Measurements from ENCODE around the gene CD72. TPM values are rescaled to one million over a fixed set of nuclear protein-coding genes. Genes with fewer than 3 reads are reported as not detected.

Gene CD72
- total RNA-seq, 1 experiment from 2014 or later = 0.95 TPM

DNA sequence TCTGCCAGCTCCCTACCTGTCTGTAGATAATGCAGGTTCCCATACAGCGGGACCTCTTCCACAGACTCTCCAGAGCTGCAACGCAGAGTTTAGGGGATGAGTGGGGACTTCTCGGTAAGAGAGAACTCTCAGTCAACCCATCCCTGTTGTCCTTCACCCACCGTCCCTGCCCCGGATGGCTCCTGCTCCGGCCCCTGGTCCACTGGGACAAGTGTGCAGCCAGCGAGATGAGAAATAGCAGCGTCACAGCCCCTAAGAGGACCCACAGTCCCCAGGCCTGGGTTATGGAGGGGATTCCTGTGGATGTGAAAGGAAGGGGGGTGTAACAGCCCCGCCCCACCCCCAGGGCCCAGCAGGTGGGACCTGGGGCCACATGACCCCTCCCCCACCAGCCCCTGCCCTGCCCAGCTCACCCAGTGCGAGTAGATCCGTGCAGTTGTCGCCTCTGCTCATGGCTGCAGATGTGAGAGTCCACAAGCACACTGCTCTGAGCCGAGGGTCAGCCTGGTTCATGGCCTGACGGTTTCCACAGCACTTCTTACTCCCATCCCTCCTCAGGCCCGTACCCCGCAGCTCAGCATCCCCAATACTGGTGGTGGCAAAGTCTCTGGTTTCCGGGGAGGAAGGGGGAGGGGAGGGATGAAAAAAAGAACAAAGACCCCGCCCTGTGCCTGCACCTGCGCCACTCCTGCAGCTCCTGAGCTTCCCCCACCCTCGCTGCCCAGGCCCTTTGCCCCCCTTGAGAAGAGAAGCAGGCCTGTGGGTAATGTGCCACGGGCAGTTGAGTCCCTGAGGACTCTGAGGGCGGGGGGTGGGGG is 32.3 kb upstream of the CD72 start, which contains the start of gene SIT1:
Gene SIT1, minus strand, starts transcription at position 591 of the 818 bp plus-strand sequence. Its CDS starts 78 bp downstream, at position 513.
- no peak for DNase-seq
- H3K4me3 Mint-ChIP-seq (ENCODE audit: unreplicated experiment) = no peak within 1 kb of the TSS
- intact Hi-C loops (cut with micrococcal nuclease; ENCODE audit: unreplicated experiment) = no loop called here
- H3K9me3 Mint-ChIP-seq (ENCODE audit: unreplicated experiment) = no peaks in the 10 kb centered on the region
- CTCF ChIA-PET = interaction anchor here (1.2 kb wide), 1 partner anchor 7 kb away, joined by 3 read pairs; the partner anchor contains the start of genes CCDC107 and RMRP
- POLR2A ChIA-PET = no interaction called here
- no peaks in the 10 kb centered on the region for H3K27me3 ChIP-seq (replicated peaks; ENCODE audit: control insufficient read depth, insufficient read depth, low read length)
- no peak within 1 kb of the TSS for H3K27ac Mint-ChIP-seq (ENCODE audit: unreplicated experiment)
- peaks cover 7% of the 10 kb centered on the region for H3K36me3 Mint-ChIP-seq (ENCODE audit: insufficient read depth, unreplicated experiment)
- no peaks in the 10 kb centered on the region for H3K27me3 Mint-ChIP-seq (ENCODE audit: insufficient read depth, unreplicated experiment)
- no TSS peak for BruUV-seq (replicated peaks)
- TF ChIP-seq, protein P1, sequence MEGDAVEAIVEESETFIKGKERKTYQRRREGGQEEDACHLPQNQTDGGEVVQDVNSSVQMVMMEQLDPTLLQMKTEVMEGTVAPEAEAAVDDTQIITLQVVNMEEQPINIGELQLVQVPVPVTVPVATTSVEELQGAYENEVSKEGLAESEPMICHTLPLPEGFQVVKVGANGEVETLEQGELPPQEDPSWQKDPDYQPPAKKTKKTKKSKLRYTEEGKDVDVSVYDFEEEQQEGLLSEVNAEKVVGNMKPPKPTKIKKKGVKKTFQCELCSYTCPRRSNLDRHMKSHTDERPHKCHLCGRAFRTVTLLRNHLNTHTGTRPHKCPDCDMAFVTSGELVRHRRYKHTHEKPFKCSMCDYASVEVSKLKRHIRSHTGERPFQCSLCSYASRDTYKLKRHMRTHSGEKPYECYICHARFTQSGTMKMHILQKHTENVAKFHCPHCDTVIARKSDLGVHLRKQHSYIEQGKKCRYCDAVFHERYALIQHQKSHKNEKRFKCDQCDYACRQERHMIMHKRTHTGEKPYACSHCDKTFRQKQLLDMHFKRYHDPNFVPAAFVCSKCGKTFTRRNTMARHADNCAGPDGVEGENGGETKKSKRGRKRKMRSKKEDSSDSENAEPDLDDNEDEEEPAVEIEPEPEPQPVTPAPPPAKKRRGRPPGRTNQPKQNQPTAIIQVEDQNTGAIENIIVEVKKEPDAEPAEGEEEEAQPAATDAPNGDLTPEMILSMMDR (IDR thresholded peaks at IDR 0.05; ENCODE audit: insufficient read depth in 1 of 2, low read depth in 1 of 2, low read length in 1 of 2, severe bottlenecking in 1 of 2, unreplicated experiment in 1 of 2) = no peak
- H3K4me3 ChIP-seq (ENCODE audit: low read depth, low read length) = no peak within 1 kb of the TSS
- no peaks in the 10 kb centered on the region for H3K9me3 ChIP-seq
- H3K36me3 ChIP-seq (ENCODE audit: control insufficient read depth, insufficient read depth, low read length) = no peaks in the 10 kb centered on the region
- H3K4me1 Mint-ChIP-seq (ENCODE audit: low read depth, unreplicated experiment) = peaks cover 10% of the 10 kb centered on the region
- H3K4me1 ChIP-seq = peaks cover 5% of the 10 kb centered on the region; the same call in 1 of the 2 replicates

DNA sequence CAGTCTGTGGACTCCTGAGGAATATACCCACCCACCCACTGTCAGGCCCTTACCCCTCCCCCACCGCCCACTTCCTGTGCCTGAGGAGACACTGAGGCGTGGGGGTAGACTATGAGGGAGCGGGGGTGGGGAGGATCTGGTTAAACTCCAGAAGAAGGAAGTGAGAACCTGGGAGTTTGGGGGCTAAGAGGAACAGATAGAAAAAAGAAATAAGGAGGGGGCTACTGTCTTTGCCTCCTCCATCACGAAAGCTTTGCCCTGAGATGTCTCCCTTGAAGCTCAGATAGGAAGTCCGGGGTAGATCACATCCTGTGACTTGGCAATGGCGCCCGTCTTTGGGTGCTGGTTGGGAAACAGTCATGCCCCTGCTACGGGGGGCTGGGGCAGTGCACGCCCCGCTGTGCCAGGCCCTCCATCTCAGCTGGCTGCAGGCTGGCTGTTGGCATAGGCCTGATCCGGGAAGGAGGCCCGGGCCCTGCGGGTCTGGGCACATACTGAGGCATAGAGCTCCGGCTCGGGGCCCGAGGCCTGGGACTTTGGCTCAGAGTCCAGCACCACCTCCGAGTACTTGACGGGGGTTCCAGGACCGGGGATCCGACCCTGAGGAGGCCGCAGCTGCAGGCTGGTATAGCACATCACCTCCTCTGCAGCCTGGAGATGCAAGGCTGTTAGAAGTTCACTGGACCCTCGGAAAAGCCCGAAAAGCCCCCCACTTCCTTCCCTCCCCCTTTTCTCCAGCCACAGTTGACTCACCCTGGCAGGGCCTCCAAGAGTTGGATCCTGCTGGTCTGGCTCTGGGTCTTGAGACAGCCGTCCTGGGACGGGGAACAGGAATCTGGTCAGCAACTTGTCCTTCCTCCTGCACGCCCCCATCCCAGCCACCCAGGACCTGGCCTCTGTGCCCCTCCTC is 31.5 kb upstream of the CD72 start:
- ChIA-PET POLR2A (no interaction called here), CTCF (interaction anchor here (1.2 kb wide), 1 partner anchor 8 kb away, joined by 3 read pairs; the partner anchor contains the start of genes CCDC107 and RMRP)
- Histone ChIP-seq H3K4me1 (peaks cover 5% of the 10 kb centered on the region), H3K27me3 (replicated peaks; ENCODE audit: control insufficient read depth, insufficient read depth, low read length) (no peaks in the 10 kb centered on the region), H3K9me3 (no peaks in the 10 kb centered on the region), H3K36me3 (ENCODE audit: control insufficient read depth, insufficient read depth, low read length) (no peaks in the 10 kb centered on the region), H3K4me3 (ENCODE audit: low read depth, low read length) (no peak overlapping the region)
- no peak overlapping the region for H3K4me3 Mint-ChIP-seq (ENCODE audit: unreplicated experiment)
- H3K9me3 Mint-ChIP-seq (ENCODE audit: unreplicated experiment) = no peaks in the 10 kb centered on the region
- H3K4me1 Mint-ChIP-seq (ENCODE audit: low read depth, unreplicated experiment) = peaks cover 10% of the 10 kb centered on the region
- intact Hi-C loops (cut with micrococcal nuclease; ENCODE audit: unreplicated experiment) = loop anchor here (5.0 kb wide), 2 partner anchors 162 to 233 kb away; no protein-coding TSS in a partner anchor
- peaks cover 7% of the 10 kb centered on the region for H3K36me3 Mint-ChIP-seq (ENCODE audit: insufficient read depth, unreplicated experiment)
- TF ChIP-seq, protein P1 (IDR thresholded peaks at IDR 0.05; ENCODE audit: insufficient read depth in 1 of 2, low read depth in 1 of 2, low read length in 1 of 2, severe bottlenecking in 1 of 2, unreplicated experiment in 1 of 2) = no peak
- DNase-seq = no peak
- H3K27ac Mint-ChIP-seq (ENCODE audit: unreplicated experiment) = no peak overlapping the region
- H3K27me3 Mint-ChIP-seq (ENCODE audit: insufficient read depth, unreplicated experiment) = no peaks in the 10 kb centered on the region
- no TSS peak for BruUV-seq (replicated peaks)

Data from Caco-2 (cell line).